WERI-Rb-1 (cell line): ENCODE results near the gene SETD1B.
"Not testable (repeated sequence)": the region's sequence is repeated elsewhere in the genome, so short reads cannot be mapped to it uniquely, and the experiment has no call there.

Experiments
- DNase-seq: peaks from one replicate; pipeline ENCODE4 v3.0.0-alpha.2; 2020
- H3K27ac ChIP-seq: fragments of 250-450 bp; sonication (Bioruptor Pico); 2 replicates; pipeline ENCODE4 v1.5.1; 2020; ENCODE audit warnings: mild to moderate bottlenecking, moderate library complexity
- H3K27me3 ChIP-seq: fragments of 250-450 bp; sonication (Bioruptor Pico); 2 replicates; pipeline ENCODE4 v1.5.1; 2021; ENCODE audit warnings: mild to moderate bottlenecking, low read depth, moderate library complexity; ENCODE audit not compliant: insufficient read depth, severe bottlenecking
- H3K36me3 ChIP-seq: fragments of 250-450 bp; sonication (Bioruptor Pico); 2 replicates; pipeline ENCODE4 v1.5.1; 2020; ENCODE audit warnings: mild to moderate bottlenecking, moderate library complexity
- H3K4me3 ChIP-seq: 2 replicates; pipeline ENCODE4 v1.5.1; 2011; ENCODE audit warnings: low read depth, mild to moderate bottlenecking, control low read depth, low read length
- H3K9me3 ChIP-seq: fragments of 250-450 bp; sonication (Bioruptor Pico); 2 replicates; pipeline ENCODE4 v1.5.1; 2021; ENCODE audit warnings: mild to moderate bottlenecking, moderate library complexity; ENCODE audit not compliant: severe bottlenecking
- TF ChIP-seq, protein P1 (sequence below): IDR thresholded peaks from 2 replicates; pipeline ENCODE4 v1.5.1; 2011; ENCODE audit warnings: low read depth, mild to moderate bottlenecking, control low read depth, inconsistent platforms, low read length

SETD1B gene

DNA sequence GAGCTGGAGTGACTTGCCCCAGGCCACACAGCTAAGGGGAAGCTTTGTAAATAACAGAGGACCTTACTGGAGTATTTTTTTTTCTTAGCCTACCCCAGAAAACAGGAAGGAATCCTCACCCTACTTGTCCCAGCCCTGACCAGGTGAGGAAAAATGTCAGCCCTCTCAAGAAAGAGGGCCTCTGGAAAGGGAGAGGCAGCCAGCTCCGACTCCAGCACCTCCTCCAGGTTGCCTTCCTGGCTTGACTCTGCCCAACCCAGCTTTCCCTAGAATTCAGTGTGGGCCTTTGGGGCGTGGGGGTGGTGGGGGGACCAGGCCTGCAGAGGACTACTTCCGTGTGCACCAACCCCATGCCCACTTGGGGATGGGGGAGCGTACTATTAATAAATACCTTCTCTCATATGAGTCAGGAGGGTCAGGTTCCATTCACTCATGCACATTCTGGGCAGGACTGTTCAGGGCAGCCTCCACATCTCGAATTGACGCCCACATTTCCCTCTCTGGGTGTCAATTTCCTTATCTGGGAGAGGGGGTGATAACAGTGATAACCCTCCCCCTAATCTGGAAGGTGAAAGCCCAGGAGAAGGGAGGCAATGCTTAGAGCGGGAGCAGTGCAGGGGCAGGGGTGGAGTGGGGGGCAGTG, 15.5 kb upstream of the SETD1B start:
- Histone ChIP-seq H3K9me3 (no peaks in the 10 kb centered on the region), H3K27ac (no peak overlapping the region), H3K36me3 (no peaks in the 10 kb centered on the region), H3K27me3 (no peaks in the 10 kb centered on the region), H3K4me3 (no peak overlapping the region)
- no peak for DNase-seq
- TF ChIP-seq, protein P1, sequence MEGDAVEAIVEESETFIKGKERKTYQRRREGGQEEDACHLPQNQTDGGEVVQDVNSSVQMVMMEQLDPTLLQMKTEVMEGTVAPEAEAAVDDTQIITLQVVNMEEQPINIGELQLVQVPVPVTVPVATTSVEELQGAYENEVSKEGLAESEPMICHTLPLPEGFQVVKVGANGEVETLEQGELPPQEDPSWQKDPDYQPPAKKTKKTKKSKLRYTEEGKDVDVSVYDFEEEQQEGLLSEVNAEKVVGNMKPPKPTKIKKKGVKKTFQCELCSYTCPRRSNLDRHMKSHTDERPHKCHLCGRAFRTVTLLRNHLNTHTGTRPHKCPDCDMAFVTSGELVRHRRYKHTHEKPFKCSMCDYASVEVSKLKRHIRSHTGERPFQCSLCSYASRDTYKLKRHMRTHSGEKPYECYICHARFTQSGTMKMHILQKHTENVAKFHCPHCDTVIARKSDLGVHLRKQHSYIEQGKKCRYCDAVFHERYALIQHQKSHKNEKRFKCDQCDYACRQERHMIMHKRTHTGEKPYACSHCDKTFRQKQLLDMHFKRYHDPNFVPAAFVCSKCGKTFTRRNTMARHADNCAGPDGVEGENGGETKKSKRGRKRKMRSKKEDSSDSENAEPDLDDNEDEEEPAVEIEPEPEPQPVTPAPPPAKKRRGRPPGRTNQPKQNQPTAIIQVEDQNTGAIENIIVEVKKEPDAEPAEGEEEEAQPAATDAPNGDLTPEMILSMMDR = no peak

DNA sequence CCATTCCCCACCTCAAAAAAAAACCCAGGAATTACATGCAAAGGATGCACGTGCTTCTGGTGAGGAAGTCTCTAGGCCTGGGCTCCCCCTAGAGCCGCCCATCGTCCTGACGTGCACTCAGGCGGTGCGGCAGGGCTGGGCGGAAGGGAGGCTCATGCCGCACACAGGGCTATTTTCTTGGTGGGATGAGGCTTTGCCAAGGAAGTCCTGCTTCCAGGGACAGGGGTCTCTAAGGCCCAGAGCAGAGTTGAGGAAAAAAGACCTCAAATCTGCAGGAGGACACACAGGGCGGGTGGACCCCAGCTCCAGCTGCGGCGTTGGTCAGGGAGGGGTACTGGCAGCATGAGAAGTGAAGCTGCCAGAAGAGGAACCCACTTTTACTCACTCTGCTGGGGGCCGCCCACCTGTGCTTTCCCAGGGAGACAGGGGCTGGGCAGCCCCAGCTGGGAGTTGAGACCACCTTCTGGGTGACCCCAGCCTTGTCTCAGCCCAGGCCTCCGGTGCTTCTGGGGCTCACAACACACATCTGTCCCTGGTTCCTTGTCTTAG, 14.5 kb upstream of the SETD1B start:
- H3K27me3 ChIP-seq = no peaks in the 10 kb centered on the region
- H3K4me3 ChIP-seq = no peak overlapping the region
- no peaks in the 10 kb centered on the region for H3K9me3 ChIP-seq
- no peaks in the 10 kb centered on the region for H3K36me3 ChIP-seq
- no peak for DNase-seq
- no peak overlapping the region for H3K27ac ChIP-seq
- TF ChIP-seq, protein P1 = no peak

DNA sequence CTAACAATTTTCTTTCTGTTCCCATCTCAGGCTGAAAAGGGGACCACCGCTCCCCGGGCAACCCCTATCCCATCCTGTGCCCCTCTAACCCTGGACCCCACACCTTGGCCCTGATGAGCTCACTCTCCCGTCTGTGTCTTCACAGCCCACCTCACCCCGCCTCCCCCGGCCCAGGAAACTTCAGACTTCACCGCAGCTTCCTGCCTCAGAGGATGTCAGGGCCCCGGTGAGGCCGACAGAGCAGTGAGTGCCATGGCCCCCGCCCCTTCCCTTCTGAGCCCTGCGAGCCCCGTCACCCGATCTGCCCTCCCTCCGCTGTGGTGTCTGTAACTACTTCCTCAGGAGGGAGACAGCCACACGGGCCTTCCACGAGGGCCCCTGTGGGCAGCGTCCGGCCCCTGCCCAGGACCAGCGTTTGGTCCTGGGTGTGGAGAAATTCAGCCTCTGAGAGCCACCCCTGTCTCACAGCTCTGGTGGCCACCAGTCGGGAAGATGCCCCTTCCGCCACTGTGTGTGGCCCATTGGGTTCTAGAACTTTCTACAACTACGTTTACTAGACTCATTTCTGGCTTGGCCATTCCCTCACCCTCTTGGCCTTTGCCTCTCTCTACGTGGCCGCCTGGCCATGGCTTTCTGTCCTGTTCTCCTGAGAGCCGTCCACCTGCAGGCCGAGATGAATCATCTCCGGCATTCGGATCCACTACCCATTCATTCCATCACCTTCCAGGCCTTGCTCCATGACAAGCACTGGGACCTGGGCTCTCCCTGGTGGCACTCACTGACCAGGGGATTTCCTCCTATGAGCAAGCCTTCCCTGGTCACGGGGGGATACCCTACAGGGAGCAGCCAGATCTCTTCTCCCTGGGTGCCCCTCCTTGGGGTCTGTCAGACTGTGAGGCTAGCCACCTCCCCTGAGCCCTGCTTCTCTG, 13.7 kb upstream of the SETD1B start:
- Histone ChIP-seq H3K36me3 (peaks cover under 1% of the 10 kb centered on the region; the same call in 1 of the 2 replicates), H3K9me3 (no peaks in the 10 kb centered on the region), H3K27ac (no peak overlapping the region), H3K4me3 (no peak overlapping the region), H3K27me3 (no peaks in the 10 kb centered on the region)
- TF ChIP-seq, protein P1 = no peak
- no peak for DNase-seq

DNA sequence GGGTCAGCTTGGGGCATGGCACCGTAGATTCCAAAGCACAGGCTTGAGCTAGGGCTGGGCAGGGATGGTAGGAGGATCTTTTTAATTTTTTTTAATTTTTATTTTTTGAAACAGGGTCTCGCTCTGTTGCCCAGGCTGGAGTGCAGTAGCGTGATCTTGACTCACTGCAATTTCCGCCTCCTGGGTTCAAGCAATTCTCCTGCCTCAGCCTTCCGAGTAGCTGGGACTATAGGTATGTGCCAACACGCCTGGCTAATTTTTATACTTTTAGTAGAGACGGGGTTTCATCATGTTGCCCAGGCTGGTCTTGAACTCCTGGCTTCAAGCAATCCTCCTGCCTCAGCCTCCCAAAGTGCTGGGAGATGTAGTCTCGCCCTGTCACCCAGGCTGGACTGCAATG, 13.0 kb upstream of the SETD1B start:
- H3K27ac ChIP-seq, H3K9me3 ChIP-seq, DNase-seq, H3K4me3 ChIP-seq, H3K36me3 ChIP-seq, H3K27me3 ChIP-seq: not testable (repeated sequence)

DNA sequence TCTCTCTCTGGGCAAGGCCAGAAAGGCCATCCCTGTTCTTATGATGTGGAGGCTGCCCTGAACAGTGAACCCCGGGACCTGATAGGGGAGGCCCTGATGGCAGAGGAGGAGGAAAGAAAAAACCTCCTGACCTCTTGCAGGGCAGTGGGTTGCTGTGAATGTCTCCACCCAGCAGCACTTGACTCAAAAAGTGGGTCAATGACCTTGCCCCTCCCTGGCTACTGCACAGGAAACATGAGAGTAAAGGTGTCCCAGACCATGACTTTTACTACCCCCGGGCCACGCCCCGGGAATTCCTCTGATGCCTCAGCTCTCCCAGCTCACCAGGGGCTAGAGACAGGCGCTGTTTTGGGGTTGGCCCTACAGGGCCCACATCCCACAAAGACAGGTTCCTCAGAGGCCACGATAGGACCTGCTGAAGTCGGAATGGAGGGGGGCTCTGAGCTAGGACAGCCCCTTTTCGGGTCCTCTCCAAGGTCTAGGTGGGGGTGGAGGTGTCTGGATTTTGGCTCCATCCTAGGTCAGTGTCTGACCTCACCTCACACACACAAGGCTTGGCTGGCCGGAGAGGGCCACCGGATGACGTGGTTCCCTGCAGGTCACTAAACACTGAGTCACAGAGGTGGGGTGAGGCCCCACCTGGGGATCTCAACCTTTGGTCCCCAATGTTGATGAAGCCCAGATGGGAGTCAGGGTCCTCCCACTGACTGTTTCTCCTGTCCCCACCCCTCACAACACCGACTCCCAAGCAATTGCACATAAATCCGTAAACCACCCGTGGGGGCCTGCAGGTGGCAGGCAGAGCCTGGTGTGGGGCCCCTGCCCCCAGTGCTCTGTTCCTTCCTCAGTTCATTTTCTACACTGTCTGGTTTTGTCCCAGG, 11.9 kb upstream of the SETD1B start:
- Histone ChIP-seq H3K4me3 (no peak overlapping the region), H3K9me3 (no peaks in the 10 kb centered on the region), H3K27ac (no peak overlapping the region), H3K27me3 (no peaks in the 10 kb centered on the region), H3K36me3 (peaks cover 16% of the 10 kb centered on the region)
- DNase-seq = no peak
- TF ChIP-seq, protein P1 = 0 out of 2 replicates have a peak, but pooled peaks have one; percentile 13
